A673 (cell line): ENCODE data around the gene LRRC4C.

Experiments
- CTCF ChIP-seq: fragments of 300-800, 200-600 bp; sonication (generic); conservative IDR thresholded peaks from 2 replicates; pipeline ENCODE4 v1.5.1; 2017; ENCODE audit warnings: low read depth, mild to moderate bottlenecking, antibody characterized with exemption, low read length, moderate library complexity, mixed read lengths
- EZH2 ChIP-seq: fragments of 200-600 bp; sonication (generic); IDR thresholded peaks from 2 replicates; pipeline ENCODE4 v1.6.1; 2017; ENCODE audit warnings: borderline replicate concordance, low read depth, mild to moderate bottlenecking, mixed read lengths, antibody characterized with exemption, low read length; ENCODE audit not compliant: poor library complexity, severe bottlenecking

- TF ChIP-seq CTCF (no peak), EZH2 (no peak)
Measured at GRCh38 chr11:40797981-40798380, 661.5 kb downstream of the LRRC4C start.
